GM12892 (cell line): Measurements from ENCODE around the gene XDH.

Experiments
- POLR2A ChIP-seq: IDR thresholded peaks from 2 replicates; pipeline ENCODE4 v1.6.1; 2011; ENCODE audit warnings: low read depth, low read length, control low read depth
- POLR2AphosphoS5 ChIP-seq: IDR thresholded peaks from 2 replicates; pipeline ENCODE4 v1.6.1; 2011; ENCODE audit warnings: low read depth, low read length, control low read depth

DNA sequence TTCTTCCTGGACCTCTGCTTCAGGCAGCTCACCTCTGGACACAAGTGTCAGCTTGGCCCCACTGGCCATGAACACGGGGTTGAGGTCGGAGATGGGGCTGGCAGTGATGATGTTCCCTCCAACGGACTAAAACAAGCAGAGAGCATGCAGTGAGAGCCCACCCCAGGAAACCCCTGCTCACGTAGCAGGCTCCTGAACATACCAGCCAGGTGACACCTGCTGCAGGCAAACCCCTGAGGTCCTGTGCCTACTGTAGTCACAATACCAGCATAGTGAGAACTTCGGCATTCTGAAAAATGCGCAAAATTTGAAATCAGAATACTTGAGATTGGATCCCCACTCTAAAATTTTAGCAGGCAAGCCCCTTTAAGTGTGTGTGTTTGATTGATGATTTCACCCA lies 32.9 kb downstream of the XDH start:
- TF ChIP-seq POLR2A (no peak), POLR2AphosphoS5 (no peak)
